MCF 10A (cell line): ENCODE measurements around the gene PPM1H. TPM values are rescaled to one million over a fixed set of nuclear protein-coding genes. Genes with fewer than 3 reads are reported as not detected.

Experiments used
- BruUV-seq: library from RNA; stranded (reverse); fragments of 400-500 nt; replicated peaks from 2 replicates; lab custom pipeline; 2021; lab: Mats Ljungman, UMichigan
- CTCF ChIA-PET: fragments of 300-600 bp; sonication (Branson Sonifier 250); formaldehyde crosslinking; extraction: SDS; loops from one replicate; lab custom pipeline; 2021; ENCODE audit warnings: antibody characterized with exemption, inconsistent platforms; lab: Yijun Ruan, JAX
- POLR2A ChIA-PET: fragments of 300-600, 350-650 bp; sonication (Branson Sonifier 250); formaldehyde crosslinking; extraction: SDS; loops from one replicate; lab custom pipeline; 2020; ENCODE audit warnings: antibody characterized with exemption, inconsistent platforms; lab: Yijun Ruan, JAX
- DNase-seq: peaks from one replicate; pipeline ENCODE4 v3.0.0-alpha.2; 2018; ENCODE audit not compliant: unreplicated experiment
- H3K27ac Mint-ChIP-seq: one replicate; pipeline ENCODE4 v1.8.0; 2022; ENCODE audit warnings: mild to moderate bottlenecking, low read depth, mixed read lengths; ENCODE audit not compliant: unreplicated experiment
- H3K27me3 Mint-ChIP-seq: one replicate; pipeline ENCODE4 v1.8.0; 2022; ENCODE audit warnings: mixed read lengths; ENCODE audit not compliant: insufficient read depth, unreplicated experiment
- H3K36me3 Mint-ChIP-seq: one replicate; pipeline ENCODE4 v1.8.0; 2022; ENCODE audit warnings: mild to moderate bottlenecking, moderate library complexity, mixed read lengths; ENCODE audit not compliant: insufficient read depth, unreplicated experiment
- H3K4me1 Mint-ChIP-seq: one replicate; pipeline ENCODE4 v1.8.0; 2022; ENCODE audit warnings: mixed read lengths; ENCODE audit not compliant: insufficient read depth, unreplicated experiment
- H3K4me3 Mint-ChIP-seq: one replicate; pipeline ENCODE4 v1.8.0; 2022; ENCODE audit warnings: mild to moderate bottlenecking, moderate library complexity, mixed read lengths; ENCODE audit not compliant: unreplicated experiment
- H3K9me3 Mint-ChIP-seq: one replicate; pipeline ENCODE4 v1.8.0; 2022; ENCODE audit warnings: mixed read lengths; ENCODE audit not compliant: unreplicated experiment
- intact Hi-C: fragments of 100-400 bp; cut with micrococcal nuclease; formaldehyde crosslinking; loops from 2 replicates; pipeline ENCODE4 v1.14.1; 2022
- total RNA-seq: library from RNA; stranded (reverse); gene quantifications from 2 replicates; pipeline ENCODE4 v1.2.3, GENCODE V29; 2022
- TF ChIP-seq, protein P1 (sequence below): fragments of 200-600 bp; IDR thresholded peaks from one replicate; pipeline ENCODE4 v1.8.0; 2022; ENCODE audit warnings: antibody characterized with exemption, mild to moderate bottlenecking; ENCODE audit not compliant: unreplicated experiment

Gene PPM1H
- total RNA-seq, 1 experiment from 2014 or later: 0.49 TPM

DNA sequence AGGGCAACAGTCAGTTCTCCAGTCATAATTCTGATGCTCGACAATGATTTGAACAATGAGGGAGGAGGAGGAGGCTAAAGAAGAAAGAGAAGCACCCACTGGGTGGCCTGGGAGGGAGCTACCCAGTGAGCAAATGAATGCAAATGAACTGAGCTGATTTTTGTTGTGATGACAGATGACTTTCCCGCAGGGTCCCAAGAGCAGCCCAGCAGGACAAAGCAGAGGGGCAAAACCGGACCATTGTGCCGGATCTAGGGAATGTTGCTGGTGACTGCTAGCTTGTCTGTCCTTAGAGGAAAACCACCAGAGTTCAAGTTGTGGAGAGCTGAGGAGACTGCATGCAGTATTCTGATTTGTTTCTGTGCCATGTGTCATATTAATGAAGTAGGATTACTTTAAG, 305.5 kb downstream of the PPM1H start:
- Mint-ChIP-seq H3K4me1 (peaks cover 10% of the 10 kb centered on the region), H3K36me3 (peaks cover 8% of the 10 kb centered on the region), H3K27me3 (no peaks in the 10 kb centered on the region), H3K4me3 (no peak overlapping the region), H3K27ac (no peak overlapping the region), H3K9me3 (no peaks in the 10 kb centered on the region)
- TF ChIP-seq, protein P1, sequence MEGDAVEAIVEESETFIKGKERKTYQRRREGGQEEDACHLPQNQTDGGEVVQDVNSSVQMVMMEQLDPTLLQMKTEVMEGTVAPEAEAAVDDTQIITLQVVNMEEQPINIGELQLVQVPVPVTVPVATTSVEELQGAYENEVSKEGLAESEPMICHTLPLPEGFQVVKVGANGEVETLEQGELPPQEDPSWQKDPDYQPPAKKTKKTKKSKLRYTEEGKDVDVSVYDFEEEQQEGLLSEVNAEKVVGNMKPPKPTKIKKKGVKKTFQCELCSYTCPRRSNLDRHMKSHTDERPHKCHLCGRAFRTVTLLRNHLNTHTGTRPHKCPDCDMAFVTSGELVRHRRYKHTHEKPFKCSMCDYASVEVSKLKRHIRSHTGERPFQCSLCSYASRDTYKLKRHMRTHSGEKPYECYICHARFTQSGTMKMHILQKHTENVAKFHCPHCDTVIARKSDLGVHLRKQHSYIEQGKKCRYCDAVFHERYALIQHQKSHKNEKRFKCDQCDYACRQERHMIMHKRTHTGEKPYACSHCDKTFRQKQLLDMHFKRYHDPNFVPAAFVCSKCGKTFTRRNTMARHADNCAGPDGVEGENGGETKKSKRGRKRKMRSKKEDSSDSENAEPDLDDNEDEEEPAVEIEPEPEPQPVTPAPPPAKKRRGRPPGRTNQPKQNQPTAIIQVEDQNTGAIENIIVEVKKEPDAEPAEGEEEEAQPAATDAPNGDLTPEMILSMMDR: no peak
- CTCF ChIA-PET: interaction anchor here (1.2 kb wide), 1 partner anchor 14 kb away, joined by 3 read pairs; no protein-coding TSS in a partner anchor
- BruUV-seq: no TSS peak
- POLR2A ChIA-PET: no interaction called here
- no peak for DNase-seq
- intact Hi-C loops: no loop called here

DNA sequence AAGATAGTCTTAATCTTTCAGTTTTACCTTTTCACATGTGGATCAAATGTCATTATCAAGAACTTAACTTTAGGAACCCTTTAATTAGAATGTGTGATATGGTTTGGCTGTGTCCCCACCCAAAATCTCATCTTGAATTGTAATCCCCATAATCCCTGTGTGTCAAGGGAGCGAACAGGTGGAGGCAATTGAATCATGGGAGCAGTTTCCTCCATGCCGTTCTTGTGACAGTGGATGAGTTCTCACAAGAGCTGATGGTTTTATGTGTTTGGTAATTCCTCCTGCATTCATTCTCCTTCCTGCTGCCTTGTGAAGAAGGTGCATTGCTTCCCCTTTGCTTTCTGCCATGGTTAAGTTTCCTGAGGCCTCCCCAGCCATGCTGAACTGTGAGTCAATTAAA, 307.8 kb downstream of the PPM1H start:
- Mint-ChIP-seq H3K27me3 (no peaks in the 10 kb centered on the region), H3K9me3 (no peaks in the 10 kb centered on the region), H3K27ac (no peak overlapping the region), H3K36me3 (peaks cover 8% of the 10 kb centered on the region), H3K4me1 (peaks cover 10% of the 10 kb centered on the region), H3K4me3 (no peak overlapping the region)
- ChIA-PET CTCF (interaction anchor here (1.8 kb wide), 1 partner anchor 186 kb away, joined by 5 read pairs; no protein-coding TSS in a partner anchor), POLR2A (no interaction called here)
- DNase-seq: no peak
- intact Hi-C loops: no loop called here
- TF ChIP-seq, protein P1: no peak
- no TSS peak for BruUV-seq

DNA sequence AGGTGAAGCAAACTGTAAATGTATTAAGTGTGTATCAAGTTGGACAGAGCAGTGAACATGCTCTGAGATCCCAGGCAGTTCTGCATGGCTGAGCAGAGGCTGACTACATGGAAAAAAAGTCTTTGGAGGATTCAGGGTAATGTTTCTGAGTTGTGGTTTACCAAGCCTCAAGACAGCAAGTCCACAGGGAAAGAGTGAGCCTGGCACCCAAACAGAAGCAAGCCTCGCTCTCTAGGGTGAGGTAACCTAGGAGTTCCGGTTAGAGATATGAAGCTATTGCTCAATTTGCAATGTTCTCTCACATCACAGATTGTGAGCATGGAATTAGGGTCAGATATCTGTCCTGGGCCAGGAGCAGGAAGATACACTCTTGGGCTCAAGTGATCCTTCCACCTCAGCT, 309.7 kb downstream of the PPM1H start:
- no peak overlapping the region for H3K27ac Mint-ChIP-seq
- BruUV-seq: no TSS peak
- CTCF ChIA-PET: interaction anchor here (0.6 to 2.0 kb wide), 4 partner anchors 43 to 444 kb away, joined by 3 to 6 read pairs (median 4); no protein-coding TSS in a partner anchor
- TF ChIP-seq, protein P1: no peak
- peak; percentile 48 for DNase-seq
- peaks cover 4% of the 10 kb centered on the region for H3K4me1 Mint-ChIP-seq
- intact Hi-C loops: no loop called here
- POLR2A ChIA-PET: interaction anchor here (1.8 kb wide), 1 partner anchor 10 kb away, joined by 8 read pairs; no protein-coding TSS in a partner anchor
- H3K27me3 Mint-ChIP-seq: no peaks in the 10 kb centered on the region
- no peaks in the 10 kb centered on the region for H3K9me3 Mint-ChIP-seq
- H3K36me3 Mint-ChIP-seq: peaks cover 8% of the 10 kb centered on the region
- no peak overlapping the region for H3K4me3 Mint-ChIP-seq

DNA sequence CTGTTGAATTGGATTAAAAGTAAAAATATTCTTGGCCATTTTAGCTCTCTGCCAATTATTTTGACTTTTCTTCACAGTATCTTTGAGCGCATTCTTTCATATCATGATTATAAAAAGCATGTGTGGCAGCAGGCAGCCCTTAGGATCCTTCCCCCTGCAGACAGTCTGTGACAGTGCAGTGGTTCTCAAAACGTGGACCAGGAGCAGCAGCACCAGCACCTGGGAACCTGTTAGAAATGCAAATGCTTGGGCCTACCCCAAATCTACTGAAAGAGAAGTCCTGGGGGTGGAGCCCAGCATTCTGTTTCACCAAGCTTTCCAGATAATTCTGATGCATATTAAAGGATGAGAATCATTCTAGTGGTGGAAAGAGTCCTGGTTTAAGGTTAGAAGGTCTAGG, 312.8 kb downstream of the PPM1H start:
- ChIA-PET POLR2A (interaction anchor here (0.6 to 1.4 kb wide), 2 partner anchors 10 to 23 kb away, joined by 3 to 5 read pairs; no protein-coding TSS in a partner anchor), CTCF (no interaction called here)
- Mint-ChIP-seq H3K36me3 (peaks cover 8% of the 10 kb centered on the region), H3K4me1 (peaks cover 4% of the 10 kb centered on the region), H3K27ac (no peak overlapping the region), H3K4me3 (no peak overlapping the region), H3K27me3 (no peaks in the 10 kb centered on the region), H3K9me3 (no peaks in the 10 kb centered on the region)
- no TSS peak for BruUV-seq
- TF ChIP-seq, protein P1: no peak
- intact Hi-C loops: no loop called here
- no peak for DNase-seq
